Glutamatergic neuron (in vitro differentiated cells): ENCODE measurements around the gene VPS37B. TPM values are rescaled to one million over a fixed set of nuclear protein-coding genes. Genes with fewer than 3 reads are reported as not detected.

Experiments
- DNase-seq: peaks from one replicate; pipeline ENCODE4 v3.0.0; 2022
- H3K27ac Mint-ChIP-seq: one replicate; pipeline ENCODE4 v1.8.0; 2020; ENCODE audit warnings: mild to moderate bottlenecking, mixed read lengths, inconsistent platforms; ENCODE audit not compliant: unreplicated experiment
- H3K27me3 Mint-ChIP-seq: one replicate; pipeline ENCODE4 v1.8.0; 2020; ENCODE audit warnings: mild to moderate bottlenecking, moderate library complexity, mixed read lengths, inconsistent platforms; ENCODE audit not compliant: unreplicated experiment
- H3K36me3 Mint-ChIP-seq: one replicate; pipeline ENCODE4 v1.8.0; 2020; ENCODE audit warnings: mild to moderate bottlenecking, mixed read lengths, inconsistent platforms; ENCODE audit not compliant: unreplicated experiment
- H3K4me1 Mint-ChIP-seq: one replicate; pipeline ENCODE4 v1.8.0; 2020; ENCODE audit warnings: mild to moderate bottlenecking, low read depth, mixed read lengths, inconsistent platforms; ENCODE audit not compliant: unreplicated experiment
- H3K4me3 Mint-ChIP-seq: one replicate; pipeline ENCODE4 v1.8.0; 2020; ENCODE audit warnings: mild to moderate bottlenecking, mixed read lengths, inconsistent platforms; ENCODE audit not compliant: unreplicated experiment
- H3K9me3 Mint-ChIP-seq: one replicate; pipeline ENCODE4 v1.8.0; 2020; ENCODE audit warnings: mild to moderate bottlenecking, moderate library complexity, mixed read lengths, inconsistent platforms; ENCODE audit not compliant: unreplicated experiment
- CTCF ChIP-seq: fragments of 200-600 bp; sonication (generic); IDR thresholded peaks from one replicate; pipeline ENCODE4 v1.5.0; 2021; ENCODE audit not compliant: partially characterized antibody, unreplicated experiment
- total RNA-seq: library from RNA; stranded (reverse); fragmentation: NEBNext Ultra II Directional; extraction: Animal tissue kit (Norgen Biotek cat#: 25700); gene quantifications from one replicate; pipeline ENCODE4 v1.2.1, GENCODE V29; 2021; ENCODE audit not compliant: unreplicated experiment

Gene VPS37B
- total RNA-seq, 1 donor from 2014 or later = 19.7 TPM

DNA sequence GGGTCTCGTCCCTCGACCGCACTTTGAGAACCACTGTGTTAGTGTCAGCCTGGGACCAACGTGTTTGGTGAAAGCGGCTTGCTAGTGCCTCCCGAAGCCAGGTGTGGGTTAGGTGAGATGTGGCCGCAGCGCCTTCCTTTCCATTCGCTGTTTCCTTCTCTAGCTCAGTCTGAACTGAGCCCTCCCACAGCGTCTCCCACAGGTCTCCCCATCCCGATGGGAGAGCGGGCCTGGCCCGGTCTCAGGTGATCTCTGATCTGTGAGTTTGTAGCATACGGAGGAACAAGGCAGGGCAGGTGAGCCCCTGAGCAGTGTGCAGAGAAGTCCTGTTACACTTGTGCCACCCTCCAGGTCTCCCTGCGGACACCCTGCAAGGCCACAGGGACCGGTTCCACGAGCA is 41.4 kb downstream of the VPS37B start:
- TF ChIP-seq CTCF = no peak
- no peak overlapping the region for H3K4me3 Mint-ChIP-seq

GRCh38 chr12:122853582-122854245 is 42.2 kb downstream of the VPS37B start:
- no peak overlapping the region for H3K27ac Mint-ChIP-seq
- H3K4me3 Mint-ChIP-seq = no peak overlapping the region
- H3K27me3 Mint-ChIP-seq = peaks cover 6% of the 10 kb centered on the region
- DNase-seq = no peak
- no peaks in the 10 kb centered on the region for H3K36me3 Mint-ChIP-seq
- H3K9me3 Mint-ChIP-seq = peaks cover 7% of the 10 kb centered on the region
- no peak for TF ChIP-seq CTCF
- H3K4me1 Mint-ChIP-seq = peaks cover 2% of the 10 kb centered on the region

More for the DNA sequence above, 41.4 kb downstream of the VPS37B start:
- Mint-ChIP-seq H3K9me3 (peaks cover 6% of the 10 kb centered on the region), H3K27me3 (peaks cover 6% of the 10 kb centered on the region), H3K36me3 (no peaks in the 10 kb centered on the region), H3K27ac (no peak overlapping the region), H3K4me1 (peaks cover 2% of the 10 kb centered on the region)
- DNase-seq = no peak

GRCh38 chr12:122852336-122853275 is 43.3 kb downstream of the VPS37B start:
- Mint-ChIP-seq H3K4me3 (no peak overlapping the region), H3K27ac (peak overlapping the region; percentile 1), H3K9me3 (peaks cover 5% of the 10 kb centered on the region), H3K27me3 (peaks cover 7% of the 10 kb centered on the region), H3K36me3 (no peaks in the 10 kb centered on the region), H3K4me1 (peaks cover 2% of the 10 kb centered on the region)
- TF ChIP-seq CTCF = no peak
- no peak for DNase-seq

- Mint-ChIP-seq H3K27ac (no peak overlapping the region), H3K9me3 (peaks cover 5% of the 10 kb centered on the region), H3K4me3 (no peak overlapping the region), H3K27me3 (peaks cover 4% of the 10 kb centered on the region), H3K4me1 (peaks cover 2% of the 10 kb centered on the region), H3K36me3 (no peaks in the 10 kb centered on the region)
- TF ChIP-seq CTCF = no peak
- DNase-seq = peak; percentile 6
Observed at GRCh38 chr12:122851820-122852219, 44.1 kb downstream of the VPS37B start.
